HepG2 (cell line): Measurements from ENCODE around the gene AGAP6. TPM values are rescaled to one million over a fixed set of nuclear protein-coding genes. Genes with fewer than 3 reads are reported as not detected.
"Not testable (repeated sequence)": the region's sequence is repeated elsewhere in the genome, so short reads cannot be mapped to it uniquely, and the experiment has no call there.

Experiments used
- ASH2L ChIP-seq: fragments of 300-600, 200-600 bp; sonication (generic); IDR thresholded peaks from 2 replicates; pipeline ENCODE4 v1.7.0; 2017; ENCODE audit warnings: low read depth, mild to moderate bottlenecking, moderate library complexity, mixed read lengths, low read length; ENCODE audit not compliant: insufficient read length
- CEBPG ChIP-seq: IDR thresholded peaks from 2 replicates; pipeline ENCODE4 v1.6.1; 2016
- FOXA1 ChIP-seq, 2 experiments: fragments of 450-650 bp in 1 of 2; sonication (generic) in 1 of 2; formaldehyde crosslinking in 1 of 2; IDR thresholded peaks; 2 replicates each; pipeline versions ENCODE4 v1.4.0 to v1.6.1; 2016 to 2020; ENCODE audit warnings: missing genetic modification reagents in 1 of 2
- FOXP1 ChIP-seq, 2 experiments: fragments of 450-650 bp in 1 of 2; IDR thresholded peaks; 2 replicates each; pipeline ENCODE4 v1.6.1; 2017 to 2018; ENCODE audit warnings: antibody characterized with exemption in 1 of 2
- GATAD2A ChIP-seq: IDR thresholded peaks from 2 replicates; pipeline ENCODE4 v1.6.1; 2016
- HMG20A ChIP-seq: IDR thresholded peaks from 2 replicates; pipeline ENCODE4 v1.6.1; 2016; ENCODE audit warnings: borderline replicate concordance
- HMG20B ChIP-seq: conservative IDR thresholded peaks from 2 replicates; pipeline ENCODE4 v1.6.1; 2016; ENCODE audit warnings: missing genetic modification reagents, missing compliant biosample characterization
- HOMEZ ChIP-seq: IDR thresholded peaks from 2 replicates; pipeline ENCODE4 v1.6.1; 2016; ENCODE audit warnings: low read depth
- IRF2 ChIP-seq: IDR thresholded peaks from 2 replicates; pipeline ENCODE4 v1.6.1; 2018; ENCODE audit warnings: missing genetic modification reagents, missing compliant biosample characterization
- KAT8 ChIP-seq: IDR thresholded peaks from 2 replicates; pipeline ENCODE4 v1.6.1; 2016; ENCODE audit warnings: missing genetic modification reagents, missing compliant biosample characterization
- KDM6A ChIP-seq: IDR thresholded peaks from 2 replicates; pipeline ENCODE4 v1.6.1; 2016; ENCODE audit warnings: low read depth
- MIXL1 ChIP-seq: IDR thresholded peaks from 2 replicates; pipeline ENCODE4 v1.6.1; 2016
- PHF21A ChIP-seq: sonication (generic); formaldehyde crosslinking; IDR thresholded peaks from 2 replicates; pipeline ENCODE4 v1.5.0; 2020; ENCODE audit warnings: mild to moderate bottlenecking, missing genetic modification reagents
- POGZ ChIP-seq: sonication (generic); formaldehyde crosslinking; IDR thresholded peaks from 2 replicates; pipeline ENCODE4 v1.4.0; 2020; ENCODE audit warnings: mild to moderate bottlenecking, missing genetic modification reagents
- RARA ChIP-seq: IDR thresholded peaks from 2 replicates; pipeline ENCODE4 v1.6.1; 2016; ENCODE audit warnings: missing genetic modification reagents, missing compliant biosample characterization
- RXRA ChIP-seq: sonication (generic); formaldehyde crosslinking; IDR thresholded peaks from 2 replicates; pipeline ENCODE4 v1.5.1; 2020; ENCODE audit warnings: missing genetic modification reagents
- SAP130 ChIP-seq: IDR thresholded peaks from 2 replicates; pipeline ENCODE4 v1.6.1; 2016; ENCODE audit warnings: low read depth
- TCF7 ChIP-seq: sonication (generic); IDR thresholded peaks from 2 replicates; pipeline ENCODE4 v1.6.1; 2016; ENCODE audit warnings: antibody characterized with exemption, low read depth
- ZFP1 ChIP-seq: IDR thresholded peaks from 2 replicates; pipeline ENCODE4 v1.6.1; 2016
- ZNF12 ChIP-seq: sonication (generic); formaldehyde crosslinking; IDR thresholded peaks from 2 replicates; pipeline ENCODE4 v1.5.0; 2020; ENCODE audit warnings: missing genetic modification reagents
- ZNF280D ChIP-seq: sonication (generic); formaldehyde crosslinking; IDR thresholded peaks from 2 replicates; pipeline ENCODE4 v1.5.1; 2020; ENCODE audit warnings: mild to moderate bottlenecking, missing genetic modification reagents
- ZNF331 ChIP-seq: sonication (generic); formaldehyde crosslinking; IDR thresholded peaks from 2 replicates; pipeline ENCODE4 v1.4.0; 2020; ENCODE audit warnings: missing genetic modification reagents
- polyA plus RNA-seq, 8 experiments: library from polyadenylated mRNA; depleted of rRNA in 3 of 8; stranded (reverse) in 7 of 8; unstranded in 1 of 8; fragments of >200 nt; fragmentation: Illumina TruSeq in 4 of 8; extraction: Trizol in 4 of 8; gene quantifications; 2 replicates each; pipeline versions ENCODE4 v1.2.1 to v1.2.3, GENCODE V29; 2011 to 2016; ENCODE audit warnings: low read depth in 4 of 8, missing spikeins in 1 of 8, mixed read lengths in 1 of 8; ENCODE audit not compliant: insufficient read depth in 1 of 8
- total RNA-seq, 5 experiments: library from RNA; depleted of rRNA; stranded (reverse); fragments of >200 nt; fragmentation: Illumina TruSeq; extraction: Trizol; gene quantifications; 2 replicates each; pipeline ENCODE4 v1.2.3, GENCODE V29; 2016; ENCODE audit warnings: low read depth in 1 of 5
- TF ChIP-seq, protein P1 (sequence below): sonication (generic); formaldehyde crosslinking; IDR thresholded peaks from 2 replicates; pipeline ENCODE4 v1.4.0; 2020; ENCODE audit warnings: missing genetic modification reagents, borderline replicate concordance
- TF ChIP-seq, protein P2 (sequence below): sonication (generic); formaldehyde crosslinking; IDR thresholded peaks from 2 replicates; pipeline ENCODE4 v1.4.0; 2020; ENCODE audit warnings: missing genetic modification reagents

The AGAP6 gene
- total and polyA plus RNA-seq, 2 of the 13 experiments (the other 11 are each of a cell fraction or from before 2014, with no cell fraction given) = 7.7 to 19.5 TPM

- TF ChIP-seq ASH2L = peak; percentile 23
- TF ChIP-seq FOXP1 (IDR thresholded peaks at IDR 0.05) = not testable (repeated sequence)
- TF ChIP-seq FOXP1 (CRISPR knock-in tag; IDR thresholded peaks at IDR 0.05) = peak; percentile 71
- TF ChIP-seq, protein P1, sequence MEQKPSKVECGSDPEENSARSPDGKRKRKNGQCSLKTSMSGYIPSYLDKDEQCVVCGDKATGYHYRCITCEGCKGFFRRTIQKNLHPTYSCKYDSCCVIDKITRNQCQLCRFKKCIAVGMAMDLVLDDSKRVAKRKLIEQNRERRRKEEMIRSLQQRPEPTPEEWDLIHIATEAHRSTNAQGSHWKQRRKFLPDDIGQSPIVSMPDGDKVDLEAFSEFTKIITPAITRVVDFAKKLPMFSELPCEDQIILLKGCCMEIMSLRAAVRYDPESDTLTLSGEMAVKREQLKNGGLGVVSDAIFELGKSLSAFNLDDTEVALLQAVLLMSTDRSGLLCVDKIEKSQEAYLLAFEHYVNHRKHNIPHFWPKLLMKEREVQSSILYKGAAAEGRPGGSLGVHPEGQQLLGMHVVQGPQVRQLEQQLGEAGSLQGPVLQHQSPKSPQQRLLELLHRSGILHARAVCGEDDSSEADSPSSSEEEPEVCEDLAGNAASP (CRISPR knock-in tag) = peak; percentile 81; the same call in 1 of the 2 replicates
- TF ChIP-seq RXRA (CRISPR knock-in tag) = peak; percentile 39; the same call in 1 of the 2 replicates
- peak; percentile 80 for TF ChIP-seq HMG20B
- peak; percentile 99 for TF ChIP-seq IRF2
- TF ChIP-seq FOXA1 (IDR thresholded peaks at IDR 0.05) = peak; percentile 21; the same call in 1 of the 2 replicates
- TF ChIP-seq FOXA1 (CRISPR knock-in tag; IDR thresholded peaks at IDR 0.05) = peak; percentile 67
- TF ChIP-seq MIXL1 = peak; percentile 27; the same call in 1 of the 2 replicates
- peak; percentile 79; the same call in 1 of the 2 replicates for TF ChIP-seq HMG20A (CRISPR knock-in tag)
- TF ChIP-seq HOMEZ (CRISPR knock-in tag) = peak; percentile 85
- TF ChIP-seq ZNF12 (CRISPR knock-in tag) = peak; percentile 90
- peak; percentile 93 for TF ChIP-seq RARA (CRISPR knock-in tag)
- peak; percentile 87 for TF ChIP-seq GATAD2A (CRISPR knock-in tag)
- 0 out of 2 replicates have a peak, but pooled peaks have one; percentile 17 for TF ChIP-seq ZNF280D (CRISPR knock-in tag)
- peak; percentile 76 for TF ChIP-seq KDM6A (CRISPR knock-in tag)
- 0 out of 2 replicates have a peak, but pooled peaks have one; percentile 39 for TF ChIP-seq TCF7
- peak; percentile 87 for TF ChIP-seq CEBPG (CRISPR knock-in tag)
- peak; percentile 42; the same call in 1 of the 2 replicates for TF ChIP-seq POGZ (CRISPR knock-in tag)
- TF ChIP-seq, protein P2, sequence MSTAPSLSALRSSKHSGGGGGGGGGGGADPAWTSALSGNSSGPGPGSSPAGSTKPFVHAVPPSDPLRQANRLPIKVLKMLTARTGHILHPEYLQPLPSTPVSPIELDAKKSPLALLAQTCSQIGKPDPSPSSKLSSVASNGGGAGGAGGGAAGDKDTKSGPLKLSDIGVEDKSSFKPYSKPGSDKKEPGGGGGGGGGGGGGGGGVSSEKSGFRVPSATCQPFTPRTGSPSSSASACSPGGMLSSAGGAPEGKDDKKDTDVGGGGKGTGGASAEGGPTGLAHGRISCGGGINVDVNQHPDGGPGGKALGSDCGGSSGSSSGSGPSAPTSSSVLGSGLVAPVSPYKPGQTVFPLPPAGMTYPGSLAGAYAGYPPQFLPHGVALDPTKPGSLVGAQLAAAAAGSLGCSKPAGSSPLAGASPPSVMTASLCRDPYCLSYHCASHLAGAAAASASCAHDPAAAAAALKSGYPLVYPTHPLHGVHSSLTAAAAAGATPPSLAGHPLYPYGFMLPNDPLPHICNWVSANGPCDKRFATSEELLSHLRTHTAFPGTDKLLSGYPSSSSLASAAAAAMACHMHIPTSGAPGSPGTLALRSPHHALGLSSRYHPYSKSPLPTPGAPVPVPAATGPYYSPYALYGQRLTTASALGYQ (CRISPR knock-in tag) = 0 out of 2 replicates have a peak, but pooled peaks have one; percentile 31
- peak; percentile 60; the same call in 1 of the 2 replicates for TF ChIP-seq KAT8 (CRISPR knock-in tag)
- TF ChIP-seq PHF21A (CRISPR knock-in tag) = peak; percentile 59; the same call in 1 of the 2 replicates
- TF ChIP-seq SAP130 (CRISPR knock-in tag) = peak; percentile 65
- TF ChIP-seq ZFP1 (CRISPR knock-in tag) = peak; percentile 56; the same call in 1 of the 2 replicates
- TF ChIP-seq ZNF331 (CRISPR knock-in tag) = peak; percentile 74; the same call in 1 of the 2 replicates
These were observed 63.9 kb downstream of the AGAP6 start (continued) for GRCh38 chr10:50051995-50052660.
